ENCODE results near the gene CAV3. TPM values are rescaled to one million over a fixed set of nuclear protein-coding genes. Genes with fewer than 3 reads are reported as not detected.
A peak's percentile ranks its signal among the peaks of the same experiment; 100 is the strongest.

The CAV3 gene
- total and polyA plus RNA-seq, 9 of the 15 experiments (the other 6 are each of a cell fraction or from before 2014, with no cell fraction given), result not detected

- H3K9ac ChIP-seq (ENCODE audit: insufficient read depth in 1 of 2, low read depth in 2 of 2, low read length in 2 of 2), result no peak overlapping the region
- H3K4me2 ChIP-seq (ENCODE audit: insufficient read depth, low read length), result no peak overlapping the region
- DNase-seq (ENCODE audit: extremely low read depth in 1 of 4, low spot score in 3 of 4) (no peak), FAIRE-seq (no peak), ATAC-seq (no peak)
- no peaks in the 10 kb centered on the region for H3K9me3 ChIP-seq (replicated peaks; ENCODE audit: control insufficient read depth, insufficient read depth, low read depth, low read length)
- peaks cover 10 to 38% of the 10 kb centered on the region in 2 experiments for H3K27me3 ChIP-seq (ENCODE audit: control insufficient read depth in 2 of 2, insufficient read depth in 2 of 2, low read length in 2 of 2)
- 0% methylated on average over 4 of the region's 4 CpGs for WGBS (ENCODE audit: insufficient coverage, low coverage, missing lambda C conversion rate)
- no peaks in the 10 kb centered on the region for H4K20me1 ChIP-seq (replicated peaks; ENCODE audit: control insufficient read depth, insufficient read depth, low read length)
- no peaks in the 10 kb centered on the region for H3K9me1 ChIP-seq (ENCODE audit: control insufficient read depth, insufficient read depth, low read length)
- BruUV-seq (replicated peaks), result no TSS peak
- TF ChIP-seq PREB (CRISPR knock-in tag; IDR thresholded peaks at IDR 0.05) (no peak), ZNF445 (CRISPR knock-in tag; IDR thresholded peaks at IDR 0.05; ENCODE audit: low read depth) (no peak), ZZZ3 (IDR thresholded peaks at IDR 0.05) (no peak), ZFP36 (IDR thresholded peaks at IDR 0.05; ENCODE audit: low read depth, low read length, partially characterized antibody) (peak; percentile 5)
- no peaks in the 10 kb centered on the region for H3K36me3 ChIP-seq (ENCODE audit: control insufficient read depth, insufficient read depth, low read length)
- H2AFZ ChIP-seq (ENCODE audit: low read depth, low read length), result no peak overlapping the region
- in situ Hi-C loops (cut with MboI), result no loop called here
- H3K4me3 ChIP-seq, result no peak overlapping the region
- POLR2A ChIA-PET, result no interaction called here
- peaks cover 0 to 12% of the 10 kb centered on the region in 2 experiments; a peak in 2 of 5 replicates for H3K4me1 ChIP-seq (replicated peaks in 1 of 2; ENCODE audit: control insufficient read depth in 2 of 2, insufficient read depth in 2 of 2, low read length in 2 of 2)
- intact Hi-C loops (cut with micrococcal nuclease), result loop anchor here (5.0 kb wide), 3 partner anchors 103 to 302 kb away; partner anchors contain the start of gene RAD18
- CTCF ChIA-PET (ENCODE audit: low intra/inter-chr PET ratio), result no interaction called here
- no peaks in the 10 kb centered on the region for H3K79me2 ChIP-seq (ENCODE audit: control insufficient read depth, insufficient read depth, low read length)
- no peak overlapping the region for H3K27ac ChIP-seq (ENCODE audit: extremely low read depth, low read depth, low read length)
Observed at GRCh38 chr3:8765528-8765927, 31.9 kb downstream of the CAV3 start.

GRCh38 chr3:8766148-8766547 is 32.5 kb downstream of the CAV3 start:
- Histone ChIP-seq H2AFZ (ENCODE audit: low read depth, low read length) (no peak overlapping the region), H3K79me2 (ENCODE audit: control insufficient read depth, insufficient read depth, low read length) (no peaks in the 10 kb centered on the region), H3K4me2 (ENCODE audit: insufficient read depth, low read length) (no peak overlapping the region), H3K9ac (ENCODE audit: insufficient read depth in 1 of 2, low read depth in 2 of 2, low read length in 2 of 2) (no peak overlapping the region), H3K4me1 (replicated peaks in 1 of 2; ENCODE audit: control insufficient read depth in 2 of 2, insufficient read depth in 2 of 2, low read length in 2 of 2) (peaks cover 0 to 12% of the 10 kb centered on the region in 2 experiments; a peak in 2 of 5 replicates), H3K27me3 (ENCODE audit: control insufficient read depth in 2 of 2, insufficient read depth in 2 of 2, low read length in 2 of 2) (peaks cover 8 to 34% of the 10 kb centered on the region in 2 experiments), H4K20me1 (replicated peaks; ENCODE audit: control insufficient read depth, insufficient read depth, low read length) (no peaks in the 10 kb centered on the region), H3K9me1 (ENCODE audit: control insufficient read depth, insufficient read depth, low read length) (no peaks in the 10 kb centered on the region), H3K9me3 (replicated peaks; ENCODE audit: control insufficient read depth, insufficient read depth, low read depth, low read length) (no peaks in the 10 kb centered on the region), H3K36me3 (ENCODE audit: control insufficient read depth, insufficient read depth, low read length) (no peaks in the 10 kb centered on the region), H3K27ac (ENCODE audit: extremely low read depth, low read depth, low read length) (no peak overlapping the region), H3K4me3 (no peak overlapping the region)
- ChIA-PET POLR2A (no interaction called here), CTCF (ENCODE audit: low intra/inter-chr PET ratio) (no interaction called here)
- 2% methylated on average over 2 of the region's 2 CpGs for WGBS (ENCODE audit: insufficient coverage, low coverage, missing lambda C conversion rate)
- BruUV-seq (replicated peaks), result no TSS peak
- no peak for TF ChIP-seq NFE2L1 (tag; IDR thresholded peaks at IDR 0.05; ENCODE audit: borderline replicate concordance, low read depth)
- in situ Hi-C loops (cut with MboI) (no loop called here), intact Hi-C loops (cut with micrococcal nuclease) (loop anchor here (5.0 kb wide), 3 partner anchors 104 to 301 kb away; partner anchors contain the start of gene RAD18)
- no peak for DNase-seq (ENCODE audit: extremely low read depth in 1 of 4, low spot score in 3 of 4)
- FAIRE-seq, result no peak
- no peak for ATAC-seq
